NCI-H1930 (cell line): ENCODE results near the gene TMEM179.
"Not testable (repeated sequence)": the region's sequence is repeated elsewhere in the genome, so short reads cannot be mapped to it uniquely, and the experiment has no call there.

ENCODE experiments used
- DNase-seq, 2 experiments: peaks; one replicate each; lab custom pipeline; 2025; lab: John Stamatoyannopoulos, UW

The TMEM179 gene

GRCh38 chr14:104637546-104638003 is 33.0 kb upstream of the TMEM179 start:
- DNase-seq: no peak

DNA sequence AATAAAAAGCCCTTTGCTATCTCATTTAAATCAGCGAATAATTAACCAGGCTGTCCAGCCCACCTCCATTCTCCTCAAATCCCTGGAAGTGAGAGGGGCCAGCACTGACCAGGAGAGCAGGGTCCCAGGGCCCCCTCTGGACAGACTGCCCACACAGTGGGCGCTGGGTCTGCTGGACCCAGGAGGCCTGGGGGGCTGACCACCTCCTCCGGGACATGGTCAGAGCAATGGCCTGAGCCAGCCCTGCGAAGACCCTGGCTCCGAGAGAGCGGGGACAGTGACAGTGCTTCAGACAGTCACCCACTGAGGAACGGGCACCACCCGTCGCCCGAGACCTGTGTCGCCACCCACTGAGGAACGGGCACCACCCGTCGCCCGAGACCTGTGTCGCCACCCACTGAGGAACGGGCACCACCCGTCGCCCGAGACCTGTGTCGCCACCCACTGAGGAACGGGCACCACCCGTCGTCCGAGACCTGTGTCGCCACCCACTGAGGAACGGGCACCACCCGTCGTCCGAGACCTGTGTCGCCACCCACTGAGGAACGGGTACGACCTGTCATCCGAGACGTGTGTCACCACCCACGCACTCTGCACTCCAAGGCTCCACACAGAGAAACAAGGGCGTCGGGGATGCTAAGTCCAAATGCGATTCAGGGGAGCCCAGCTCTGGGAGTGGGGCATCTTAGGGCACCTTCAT is 32.4 kb upstream of the TMEM179 start:
- DNase-seq: not testable (repeated sequence)

DNA sequence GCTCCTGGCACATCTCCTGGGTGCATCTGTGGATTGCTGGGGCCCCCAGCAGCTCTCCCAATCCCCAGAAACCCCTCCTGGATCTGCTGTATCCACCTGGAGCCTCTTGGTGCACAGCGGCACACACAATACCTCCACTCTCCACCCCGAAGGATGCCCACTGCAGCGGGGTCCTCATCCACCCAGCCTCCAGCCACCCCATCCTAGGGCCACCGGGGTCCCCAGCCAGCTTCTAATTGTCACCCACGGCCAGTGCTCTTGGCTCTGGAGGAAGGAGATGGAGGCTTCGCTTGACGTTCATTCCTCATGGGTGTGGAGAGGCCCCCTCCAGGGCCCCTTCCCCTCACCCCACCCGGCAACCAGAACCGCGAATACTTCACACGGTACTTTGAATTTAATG is 31.6 kb upstream of the TMEM179 start:
- DNase-seq: no peak

DNA sequence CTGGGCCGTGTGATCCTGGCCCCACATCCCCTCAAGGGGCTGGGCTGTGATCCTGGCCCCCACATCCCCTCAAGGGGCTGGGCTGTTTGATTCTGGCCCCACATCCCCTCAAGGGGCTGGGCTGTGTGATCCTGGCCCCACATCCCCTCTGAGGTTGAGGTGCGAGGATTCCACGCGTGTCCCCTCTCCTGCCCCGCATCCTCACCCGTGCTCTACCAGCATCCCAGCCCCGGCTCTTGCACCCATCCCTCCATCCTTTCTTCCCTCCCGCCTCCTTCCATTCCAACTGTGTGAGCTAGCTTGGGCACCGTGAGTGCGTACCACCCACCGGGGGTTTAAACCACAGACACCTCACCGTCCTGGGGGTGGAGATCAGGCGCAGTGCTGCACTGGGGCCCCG is 31.1 kb upstream of the TMEM179 start:
- no peak for DNase-seq

GRCh38 chr14:104634886-104635570 is 30.5 kb upstream of the TMEM179 start:
- DNase-seq: no peak

- no peak for DNase-seq
Observed at GRCh38 chr14:104634138-104634760, 29.7 kb upstream of the TMEM179 start.

GRCh38 chr14:104633276-104634137 is 28.9 kb upstream of the TMEM179 start:
- no peak for DNase-seq

GRCh38 chr14:104632781-104633180 is 28.2 kb upstream of the TMEM179 start:
- no peak for DNase-seq

- DNase-seq: no peak
Observed at GRCh38 chr14:104624939-104625338, 20.4 kb upstream of the TMEM179 start.

GRCh38 chr14:104614126-104614812 is 9.7 kb upstream of the TMEM179 start:
- no peak for DNase-seq

GRCh38 chr14:104611881-104612280 is 7.3 kb upstream of the TMEM179 start:
- DNase-seq: no peak

DNA sequence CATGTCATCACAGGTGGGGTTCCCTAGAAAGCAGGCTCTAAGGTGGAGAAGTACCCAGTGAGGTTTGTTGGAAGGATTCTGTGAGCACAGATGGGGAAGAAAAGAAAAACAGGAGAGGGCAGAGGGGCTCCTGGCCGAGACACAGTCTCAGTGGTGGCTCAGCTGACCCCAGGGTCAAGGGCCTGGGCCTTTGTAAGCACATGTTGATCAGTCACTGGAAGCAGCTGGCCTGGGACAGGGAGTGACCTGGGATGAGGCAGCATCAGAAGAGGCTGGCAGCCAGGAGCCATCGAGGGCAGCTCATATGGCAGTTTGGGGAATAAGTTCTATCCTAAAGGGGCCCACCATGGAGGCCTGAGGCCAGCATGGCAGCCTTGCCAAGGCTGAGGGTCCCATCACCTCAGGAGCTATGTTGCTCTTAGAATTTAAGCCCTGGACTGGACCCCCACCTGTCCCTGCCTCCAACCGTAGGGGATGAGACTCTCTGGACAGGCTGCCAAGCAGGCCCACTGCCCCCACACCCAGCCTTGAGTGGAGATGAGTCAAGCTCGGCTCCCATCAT is 6.3 kb upstream of the TMEM179 start:
- DNase-seq: no peak

DNA sequence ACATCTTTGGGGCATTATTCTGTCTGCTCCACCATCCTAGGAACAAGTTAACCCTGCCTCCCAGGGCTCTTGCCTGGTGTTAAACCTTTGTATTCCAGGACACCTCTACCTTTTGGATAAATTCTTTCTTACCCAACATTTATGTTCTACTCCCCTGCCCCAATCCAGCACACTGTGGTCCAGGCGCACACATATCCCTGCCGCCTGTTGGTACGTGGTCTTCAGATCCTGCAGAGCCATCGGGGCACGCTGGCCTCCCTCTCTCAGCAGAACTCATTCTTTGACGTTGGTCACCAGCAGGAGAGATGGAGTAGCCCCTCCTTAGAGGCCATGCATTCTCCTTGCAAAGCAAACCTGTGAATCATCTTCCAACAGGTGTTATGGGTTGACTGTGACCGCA is 5.1 kb upstream of the TMEM179 start:
- DNase-seq: no peak

- peak in 1 of 2 experiments; percentile 18 for DNase-seq
Observed at GRCh38 chr14:104603711-104604401, 716 bp downstream of the TMEM179 start.

- DNase-seq: no peak
Observed at GRCh38 chr14:104602933-104603325, 1.6 kb downstream of the TMEM179 start.

DNA sequence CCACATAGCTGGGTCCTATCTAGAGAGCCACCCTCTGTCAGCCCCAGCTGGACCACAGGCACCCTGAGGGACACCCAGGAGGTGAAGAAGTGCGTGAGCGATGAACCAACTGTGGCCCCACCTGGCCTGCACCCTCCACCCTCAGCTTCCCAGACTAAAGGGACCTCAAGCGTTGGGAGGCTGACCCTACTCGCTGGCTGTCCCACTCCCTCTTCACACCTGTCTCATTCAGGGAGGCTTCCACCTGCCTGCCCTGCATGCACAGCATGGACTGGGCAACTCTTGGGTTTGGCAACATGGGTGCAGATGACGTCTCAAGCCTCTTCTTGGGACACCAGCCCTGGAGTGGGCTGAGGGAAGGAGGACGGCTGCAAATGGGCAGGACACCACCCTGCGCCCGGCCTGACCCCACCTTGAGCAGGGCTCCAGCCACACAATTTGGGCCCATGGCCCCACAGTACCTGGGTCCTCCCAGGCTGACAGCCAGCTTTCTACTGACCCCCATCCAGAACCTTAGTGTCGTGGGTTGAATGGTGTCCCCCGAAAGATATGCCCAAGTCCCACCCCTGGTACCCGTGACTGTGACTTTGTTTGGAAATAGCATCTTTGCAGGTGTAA is 2.1 kb downstream of the TMEM179 start:
- DNase-seq: no peak

- no peak for DNase-seq
Observed at GRCh38 chr14:104601786-104602185, 2.8 kb downstream of the TMEM179 start.

DNA sequence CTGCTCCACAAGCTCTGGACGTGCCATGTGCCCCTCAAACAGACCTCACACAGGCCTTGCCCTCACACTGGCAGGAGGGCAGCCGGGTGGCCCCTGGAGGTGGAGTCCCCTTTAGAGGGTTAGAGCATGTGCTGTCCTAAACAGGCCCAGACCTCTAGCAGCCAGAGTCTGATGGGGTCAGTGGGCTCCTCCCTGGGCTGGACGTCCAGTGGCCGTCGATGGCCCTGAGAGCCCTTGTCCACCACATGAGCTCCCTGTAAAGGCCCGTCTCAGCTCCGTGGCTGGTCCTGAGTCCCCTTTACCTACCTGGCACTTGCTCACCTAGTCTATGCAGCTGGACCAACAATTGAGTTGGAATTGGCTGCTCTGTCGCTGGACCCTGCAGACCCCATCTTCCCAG is 3.8 kb downstream of the TMEM179 start:
- DNase-seq: no peak

DNA sequence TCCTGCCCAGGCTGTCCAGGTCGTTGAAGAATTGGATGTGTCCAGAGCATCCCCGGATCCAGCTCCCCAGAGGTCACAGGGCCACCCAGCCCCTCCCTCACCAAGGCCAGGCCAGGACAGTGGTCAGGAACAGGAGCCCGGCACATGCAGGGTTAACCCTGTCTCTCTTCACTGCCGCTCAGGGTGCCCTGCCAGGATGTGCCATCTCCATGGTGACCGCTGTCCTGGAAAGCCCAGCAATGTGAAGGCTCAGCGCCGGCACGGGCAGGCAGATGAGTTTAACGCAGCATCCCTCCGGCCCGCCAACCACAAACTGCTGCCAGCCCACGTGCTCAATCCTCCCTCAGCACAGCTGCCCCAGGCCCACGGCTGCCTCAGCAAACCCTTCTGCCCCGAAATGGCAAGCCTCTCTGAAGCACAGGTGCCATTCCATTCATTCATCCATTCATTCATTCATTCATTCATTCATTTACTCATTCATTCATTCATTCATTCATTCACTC is 4.4 kb downstream of the TMEM179 start:
- no peak for DNase-seq

- no peak for DNase-seq
Observed at GRCh38 chr14:104599446-104599845, 5.1 kb downstream of the TMEM179 start.
